ENCODE results near the gene HIBCH. TPM values are rescaled to one million over a fixed set of nuclear protein-coding genes. Genes with fewer than 3 reads are reported as not detected.
A peak's percentile ranks its signal among the peaks of the same experiment; 100 is the strongest.
"Not testable (repeated sequence)": the region's sequence is repeated elsewhere in the genome, so short reads cannot be mapped to it uniquely, and the experiment has no call there.

The HIBCH gene
- polyA plus RNA-seq, 1 donor: 28.4 TPM

GRCh38 chr2:190223989-190224388, 95.6 kb downstream of the HIBCH start:
- not testable (repeated sequence) for DNase-seq

- DNase-seq: not testable (repeated sequence)
These were observed 96.9 kb downstream of the HIBCH start for GRCh38 chr2:190222745-190223144.

DNA sequence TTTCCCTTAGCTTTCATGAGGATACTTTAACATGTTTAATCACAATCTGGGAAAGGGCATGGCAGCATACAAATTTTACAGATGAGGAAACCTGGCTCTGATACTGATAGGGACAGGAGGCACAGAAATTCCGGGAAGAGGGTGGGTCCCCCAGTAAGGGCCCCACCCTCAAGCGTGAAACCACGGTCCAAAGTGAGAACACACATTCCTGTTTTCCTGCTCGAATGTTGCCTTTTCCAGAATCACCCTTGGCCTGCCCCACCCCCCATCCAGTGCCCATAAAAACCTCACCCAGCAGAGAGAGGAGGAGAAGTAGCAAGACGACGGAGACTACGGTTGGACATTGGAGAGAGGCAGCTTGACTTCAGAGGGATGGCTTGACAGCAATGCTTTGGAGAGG, 98.2 kb downstream of the HIBCH start:
- DNase-seq: no peak

- no peak for DNase-seq
These were observed 100.4 kb downstream of the HIBCH start for GRCh38 chr2:190219186-190219585.

- no peak for DNase-seq
These were observed 102.0 kb downstream of the HIBCH start for GRCh38 chr2:190217616-190218015.

GRCh38 chr2:190216829-190217228, 102.8 kb downstream of the HIBCH start:
- no peak for DNase-seq

DNA sequence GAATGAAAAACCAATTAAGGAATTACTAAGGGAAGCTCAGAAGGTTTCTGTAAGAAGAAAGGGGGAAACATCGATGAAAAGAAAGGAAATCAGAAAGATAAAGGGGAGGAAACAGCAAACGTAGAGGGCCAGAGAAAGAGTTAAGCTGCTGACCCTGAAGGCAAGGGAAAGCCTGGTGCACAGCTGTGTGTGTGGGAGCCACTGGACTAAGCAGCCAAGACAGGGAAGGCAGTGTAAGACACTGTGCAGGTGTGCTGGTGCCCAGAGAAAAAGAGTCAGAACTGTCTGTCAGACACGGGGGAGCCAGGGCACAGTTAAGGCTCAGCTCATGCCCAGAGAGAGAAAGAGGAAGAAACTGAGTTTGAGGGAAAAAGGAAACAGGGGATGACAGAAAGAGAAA, 104.0 kb downstream of the HIBCH start:
- DNase-seq: no peak

- no peak for DNase-seq
These were observed 105.0 kb downstream of the HIBCH start for GRCh38 chr2:190214426-190215194.

- DNase-seq: no peak
These were observed 105.9 kb downstream of the HIBCH start for GRCh38 chr2:190213441-190214335.

DNA sequence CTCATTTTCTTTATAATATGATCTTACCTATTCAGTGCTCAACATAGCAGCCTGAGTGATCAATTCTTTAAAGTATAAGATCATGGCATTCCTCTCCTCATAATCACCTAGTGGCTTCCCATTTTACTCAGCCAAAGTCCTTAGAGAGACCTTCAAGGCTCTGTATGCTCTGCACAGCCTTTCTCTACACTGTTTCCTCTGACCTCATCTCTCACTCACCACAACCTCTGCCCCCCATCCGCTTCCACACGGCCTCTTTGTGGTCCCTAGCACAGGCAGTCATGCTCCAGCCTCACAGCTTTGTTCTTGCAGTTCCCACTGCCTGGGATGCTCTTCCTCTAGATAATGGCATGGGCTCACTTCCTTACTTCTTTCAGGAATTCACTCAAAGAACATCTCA, 109.2 kb downstream of the HIBCH start:
- no peak for DNase-seq

DNA sequence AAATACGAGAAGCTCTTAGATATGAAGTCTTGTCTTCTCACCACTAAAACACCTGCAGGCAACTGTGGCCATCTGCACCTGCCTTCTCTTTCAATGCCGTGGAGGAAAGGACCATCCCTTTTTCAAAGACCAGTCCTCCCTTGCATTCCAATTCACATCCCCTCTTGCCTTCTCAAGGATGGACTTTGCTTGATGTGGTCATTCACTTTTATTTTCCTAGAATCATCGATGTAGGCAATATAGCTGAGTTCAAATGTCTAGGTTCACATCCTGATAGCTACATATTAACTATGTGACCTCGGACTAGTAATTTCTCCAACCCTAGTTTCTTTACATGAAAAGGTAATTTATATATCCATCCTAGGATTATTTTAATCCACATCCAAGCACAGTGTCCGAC, 110.1 kb downstream of the HIBCH start:
- DNase-seq: no peak

DNA sequence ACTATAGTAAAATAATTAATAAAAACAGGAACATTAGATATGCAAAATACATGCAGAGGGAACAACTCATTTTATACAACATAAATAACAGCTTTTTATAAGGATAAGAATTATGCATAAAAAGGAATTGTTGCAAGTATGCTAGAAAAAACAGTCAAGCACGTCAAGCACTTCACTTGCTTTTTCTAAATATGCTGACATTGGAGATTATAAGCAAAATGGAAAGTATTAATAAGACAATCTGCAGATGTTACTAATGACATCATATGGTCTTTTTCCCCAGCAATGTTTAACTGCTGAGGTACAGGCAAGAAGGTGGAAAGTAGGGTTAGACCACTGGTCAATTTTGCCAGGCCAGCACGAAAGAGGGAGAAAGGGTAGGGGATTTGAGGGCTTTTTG, 111.7 kb downstream of the HIBCH start:
- no peak for DNase-seq

- DNase-seq: peak; percentile 15
These were observed 114.0 kb downstream of the HIBCH start for GRCh38 chr2:190205657-190206056.

DNA sequence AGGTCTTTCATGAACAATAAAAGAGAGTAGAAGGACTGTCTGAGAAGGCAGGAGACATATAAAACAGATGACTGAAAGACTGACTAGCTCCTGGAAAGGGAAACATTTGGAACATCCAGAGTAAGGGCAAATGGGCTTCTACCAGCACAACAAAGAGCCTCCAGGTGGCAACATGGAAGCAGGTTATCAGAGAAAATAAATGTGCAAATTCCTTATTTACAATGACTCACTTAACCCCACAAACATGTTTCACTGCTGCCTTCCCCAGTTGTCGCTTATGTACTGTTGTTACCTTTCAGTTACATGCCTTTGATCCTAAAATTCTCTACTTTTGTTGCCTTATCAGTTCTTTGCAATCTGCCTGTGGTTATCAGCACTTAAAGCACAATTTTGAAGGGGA, 117.0 kb downstream of the HIBCH start:
- no peak for DNase-seq

- DNase-seq: no peak
These were observed 117.6 kb downstream of the HIBCH start for GRCh38 chr2:190202018-190202417.

DNA sequence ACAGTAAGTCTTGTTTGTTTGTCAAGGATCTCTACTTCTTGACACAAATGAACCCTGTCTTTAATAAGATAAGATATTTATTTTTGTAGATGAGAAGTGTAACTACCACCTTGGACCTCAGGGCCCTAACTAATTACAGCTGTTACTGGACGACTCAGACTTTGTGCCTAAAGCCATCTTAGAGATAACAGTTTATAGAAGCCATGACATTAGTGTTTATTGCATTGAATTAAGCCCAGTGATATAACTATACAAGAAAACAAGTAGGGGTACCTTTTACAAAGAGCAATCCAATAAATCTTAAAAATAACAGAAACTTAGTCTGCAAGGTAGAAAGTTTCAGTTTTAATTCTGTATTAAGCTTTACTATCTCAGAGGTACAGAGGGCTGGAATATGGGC, 119.0 kb downstream of the HIBCH start:
- no peak for DNase-seq

DNA sequence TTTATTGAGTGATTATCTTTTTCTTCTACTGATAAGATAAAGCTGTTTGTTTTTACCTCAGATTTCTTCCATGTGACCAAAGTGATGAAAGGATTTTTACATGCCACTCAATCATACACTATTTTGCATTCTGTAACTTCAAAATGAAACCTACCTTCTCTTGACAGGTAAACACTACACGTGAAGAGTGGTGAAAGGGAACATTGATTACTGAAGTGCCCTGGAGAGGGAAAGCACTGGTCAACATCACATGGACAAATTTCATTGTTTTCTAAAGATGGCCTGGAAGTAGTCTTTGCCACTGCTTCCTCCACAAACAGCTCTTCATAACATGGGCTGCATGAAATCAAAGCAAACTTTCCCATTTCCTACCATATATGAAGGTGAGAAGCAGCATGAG, 120.1 kb downstream of the HIBCH start:
- DNase-seq: no peak

DNA sequence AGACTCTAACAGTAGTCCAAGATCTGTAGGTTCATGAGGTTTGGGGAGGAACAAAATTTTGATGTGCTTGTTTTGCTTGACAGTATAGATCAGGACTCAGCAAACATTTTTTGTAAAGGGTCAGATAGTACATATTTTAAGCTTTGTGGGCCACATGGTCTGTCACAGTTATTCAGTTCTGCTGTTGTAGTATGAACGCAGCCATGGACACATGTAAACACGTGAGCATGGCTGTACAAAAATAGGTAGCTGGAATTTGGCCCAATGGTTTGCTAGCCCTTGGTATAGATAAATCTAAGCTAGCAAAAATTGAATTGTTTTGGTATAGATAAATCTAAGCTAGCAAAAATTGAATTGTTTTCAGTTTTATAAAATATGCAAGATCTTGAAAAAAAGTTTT, 120.5 kb downstream of the HIBCH start:
- no peak for DNase-seq

DNA sequence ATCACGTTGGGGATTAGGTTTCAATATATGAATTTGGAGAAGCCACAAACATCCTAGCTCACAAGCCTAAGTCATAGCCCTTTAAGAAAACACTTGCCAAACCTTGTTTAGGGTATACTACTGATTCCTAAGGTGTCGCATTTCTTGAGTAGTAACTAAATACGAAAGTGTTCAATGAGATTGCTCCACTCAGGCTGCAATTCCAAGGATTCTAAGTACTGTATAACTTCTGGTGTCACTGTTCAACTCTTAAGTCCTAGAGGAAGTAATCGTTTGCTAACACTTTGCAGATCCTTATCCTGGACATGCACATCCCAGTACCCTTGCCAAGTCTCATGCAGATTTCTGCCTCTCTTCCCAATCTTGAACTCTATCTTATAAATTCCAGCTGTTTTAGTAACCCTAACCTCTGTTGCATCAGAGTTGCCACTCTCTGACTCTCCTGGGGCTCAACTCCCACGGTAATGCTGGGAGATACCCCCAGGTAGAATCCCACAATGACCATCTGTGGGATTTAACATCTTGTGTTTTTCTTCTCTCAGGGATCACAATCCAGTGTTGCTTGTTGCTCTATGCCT, 122.4 kb downstream of the HIBCH start:
- DNase-seq: no peak

- DNase-seq: no peak
These were observed 129.0 kb downstream of the HIBCH start for GRCh38 chr2:190190507-190191162.

DNA sequence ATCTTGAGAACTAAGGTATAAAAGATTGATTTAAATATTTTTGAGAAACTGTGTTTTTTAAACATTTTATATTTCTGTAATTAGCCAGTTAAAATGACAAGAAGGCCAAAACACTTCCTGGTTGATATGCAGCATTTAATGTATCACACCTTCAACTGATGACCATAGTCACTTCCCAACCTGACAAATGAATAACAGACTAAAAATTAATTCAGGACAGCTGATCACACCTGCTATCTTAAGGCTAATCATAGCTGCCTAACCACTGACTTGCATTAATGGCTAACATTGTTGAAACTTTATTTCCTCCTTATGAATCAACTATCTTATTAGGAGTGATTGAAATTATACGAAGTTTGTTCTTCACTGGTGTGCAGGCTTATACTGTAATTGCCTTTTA, 131.3 kb downstream of the HIBCH start:
- no peak for DNase-seq

DNA sequence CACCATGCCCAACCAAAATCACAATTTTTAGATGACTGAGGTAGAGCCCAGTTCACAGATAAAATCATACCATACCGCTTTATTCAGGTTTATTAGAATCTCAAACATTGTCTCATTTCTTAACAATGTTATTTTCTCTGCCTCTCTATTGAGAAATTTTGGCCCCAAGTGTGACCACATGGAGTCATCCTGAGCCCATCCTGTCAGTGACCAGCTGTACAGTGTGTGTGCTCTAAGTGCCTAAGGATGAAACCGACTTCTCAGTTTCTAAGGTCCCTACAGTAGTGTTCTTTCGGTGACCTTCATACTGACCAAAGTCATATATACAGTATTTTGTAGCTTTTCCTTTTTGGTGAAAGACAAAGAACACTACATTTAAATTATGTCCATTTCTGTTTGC, 133.4 kb downstream of the HIBCH start:
- DNase-seq: no peak

GRCh38 chr2:190185380-190185779, 134.2 kb downstream of the HIBCH start:
- no peak for DNase-seq
